K562 (cell line): ENCODE results near the gene BGN. TPM values are rescaled to one million over a fixed set of nuclear protein-coding genes. Genes with fewer than 3 reads are reported as not detected.

Experiments used
- AFF4 ChIP-seq: sonication (generic); formaldehyde crosslinking; IDR thresholded peaks from 2 replicates; pipeline ENCODE4 v1.8.0; 2023; ENCODE audit warnings: mild to moderate bottlenecking, missing genetic modification reagents
- ASH1L ChIP-seq: fragments of 450-650 bp; IDR thresholded peaks from 2 replicates; pipeline ENCODE4 v1.6.1; 2018; ENCODE audit warnings: borderline replicate concordance, mild to moderate bottlenecking, low read depth; ENCODE audit not compliant: partially characterized antibody
- CBFB ChIP-seq: sonication (generic); formaldehyde crosslinking; IDR thresholded peaks from 2 replicates; pipeline ENCODE4 v1.4.0; 2020; ENCODE audit warnings: mild to moderate bottlenecking, missing genetic modification reagents
- CTBP1 ChIP-seq: fragments of 450-650 bp; IDR thresholded peaks from 2 replicates; pipeline ENCODE4 v1.6.1; 2016; ENCODE audit warnings: borderline replicate concordance
- DEAF1 ChIP-seq: fragments of 450-650 bp; formaldehyde crosslinking; IDR thresholded peaks from 2 replicates; pipeline ENCODE4 v1.4.0; 2020; ENCODE audit warnings: mild to moderate bottlenecking, moderate library complexity
- JUNB ChIP-seq: fragments of 450-650 bp; formaldehyde crosslinking; conservative IDR thresholded peaks from 2 replicates; pipeline ENCODE4 v1.4.0; 2020; ENCODE audit warnings: mild to moderate bottlenecking
- KLF16 ChIP-seq: IDR thresholded peaks from 2 replicates; pipeline ENCODE4 v1.6.1; 2016; ENCODE audit warnings: antibody characterized with exemption
- PML ChIP-seq: IDR thresholded peaks from 2 replicates; pipeline ENCODE4 v1.6.1; 2012; ENCODE audit warnings: low read length, inconsistent platforms
- RERE ChIP-seq: sonication (generic); formaldehyde crosslinking; IDR thresholded peaks from 2 replicates; pipeline ENCODE4 v1.8.0; 2023; ENCODE audit warnings: missing genetic modification reagents, mild to moderate bottlenecking, borderline replicate concordance
- SAFB ChIP-seq: fragments of 200-400 bp; formaldehyde crosslinking; IDR thresholded peaks from 2 replicates; pipeline ENCODE4 v1.6.1; 2017; ENCODE audit warnings: low read depth, low read length, borderline replicate concordance
- VEZF1 ChIP-seq: fragments of 200-800 bp; sonication (Bioruptor generic); IDR thresholded peaks from 2 replicates; pipeline ENCODE4 v1.6.1; 2017; ENCODE audit warnings: missing genetic modification characterization, missing compliant biosample characterization
- ZNF316 ChIP-seq: fragments of 450-650 bp; IDR thresholded peaks from 2 replicates; pipeline ENCODE4 v1.6.1; 2016
- ZNF780A ChIP-seq: fragments of 250-450 bp; sonication (Bioruptor Pico); IDR thresholded peaks from 2 replicates; pipeline ENCODE4 v1.5.0; 2021; ENCODE audit warnings: mild to moderate bottlenecking
- ZNF785 ChIP-seq: fragments of 250-450 bp; sonication (Bioruptor Pico); IDR thresholded peaks from 2 replicates; pipeline ENCODE4 v1.4.0; 2020; ENCODE audit warnings: mild to moderate bottlenecking
- polyA plus RNA-seq, 8 experiments: library from polyadenylated mRNA; depleted of rRNA in 4 of 8; stranded (reverse) in 5 of 8; unstranded in 3 of 8; fragments of >200 nt; fragmentation: Nextera tagmentation in 2 of 8; fragmentation: Illumina TruSeq in 1 of 8; extraction: Ambion mirVana in 2 of 8; extraction: Trizol in 1 of 8; gene quantifications; 2 replicates each; pipeline versions ENCODE4 v1.2.1 to v1.2.3, GENCODE V29; 2011 to 2014; ENCODE audit warnings: inconsistent platforms in 1 of 8, missing spikeins in 1 of 8
- total RNA-seq, 7 experiments: library from RNA; depleted of rRNA in 6 of 7; stranded (reverse); fragments of >200 nt in 6 of 7; fragmentation: Illumina TruSeq in 2 of 7; extraction: Trizol in 2 of 7; gene quantifications; 2 replicates each; pipeline versions ENCODE4 v1.2.1 to v1.2.3, GENCODE V29; 2011 to 2021; ENCODE audit warnings: low replicate concordance in 1 of 7

BGN gene
- total and polyA plus RNA-seq, 9 of the 15 experiments (the other 6 are each of a cell fraction or from before 2014, with no cell fraction given): 0.11 TPM; not detected in 8

GRCh38 chrX:153539171-153539978, 44.6 kb downstream of the BGN start (continued):
- TF ChIP-seq CTBP1 (peak; percentile 60; the same call in 1 of the 2 replicates), RERE (CRISPR knock-in tag) (0 out of 2 replicates have a peak, but pooled peaks have one; percentile 49), PML (no peak), ZNF780A (no peak), AFF4 (CRISPR knock-in tag) (peak; percentile 67; the same call in 1 of the 2 replicates), KLF16 (peak; percentile 42; the same call in 1 of the 2 replicates), ZNF316 (no peak), JUNB (no peak), CBFB (CRISPR knock-in tag) (0 out of 2 replicates have a peak, but pooled peaks have one; percentile 17), ASH1L (no peak), VEZF1 (CRISPR knock-in tag) (peak; percentile 21; the same call in 1 of the 2 replicates), SAFB (no peak), ZNF785 (CRISPR knock-in tag) (no peak), DEAF1 (CRISPR knock-in tag) (peak; percentile 76)
